GM12878 (cell line): ENCODE data around the gene CYREN.

Source experiments
- BACH1 ChIP-seq: fragments of 450-650 bp; IDR thresholded peaks from 2 replicates; pipeline ENCODE4 v1.6.1; 2017; ENCODE audit warnings: mild to moderate bottlenecking, borderline replicate concordance
- CTCF ChIP-seq, 3 experiments: IDR thresholded peaks in 2 of 3; conservative IDR thresholded peaks in 1 of 3; 2 replicates each; pipeline ENCODE4 v1.5.1; 2011; ENCODE audit warnings: low read depth in 3 of 3, low read length in 3 of 3, mild to moderate bottlenecking in 3 of 3, control low read depth in 2 of 3, moderate library complexity in 2 of 3, inconsistent platforms in 1 of 3, mixed read lengths in 1 of 3; ENCODE audit not compliant: control insufficient read depth in 2 of 3, insufficient read depth in 1 of 3; ENCODE audit errors: extremely low read depth in 1 of 3
- EGR1 ChIP-seq, 2 experiments: IDR thresholded peaks; 1 replicate in 1 of 2; 2 replicates in 1 of 2; pipeline ENCODE4 v1.6.1; 2011 to 2012; ENCODE audit warnings: low read depth in 2 of 2, low read length in 2 of 2, borderline replicate concordance in 1 of 2, mild to moderate bottlenecking in 1 of 2, moderate library complexity in 1 of 2
- EZH2 ChIP-seq: IDR thresholded peaks from 2 replicates; pipeline ENCODE4 v1.6.1; 2012; ENCODE audit warnings: low read depth, mild to moderate bottlenecking, control low read depth, inconsistent platforms, low read length, borderline replicate concordance; ENCODE audit not compliant: control insufficient read depth
- GABPA ChIP-seq: IDR thresholded peaks from 2 replicates; pipeline ENCODE4 v1.6.1; 2014; ENCODE audit warnings: antibody characterized with exemption, low read depth, mild to moderate bottlenecking, inconsistent platforms
- POLR2AphosphoS2 ChIP-seq: IDR thresholded peaks from 2 replicates; pipeline ENCODE4 v1.6.1; 2011; ENCODE audit warnings: low read depth, mild to moderate bottlenecking, low read length, improper control_type of control experiment, moderate library complexity
- POLR2AphosphoS5 ChIP-seq: IDR thresholded peaks from 2 replicates; pipeline ENCODE4 v1.6.1; 2011; ENCODE audit warnings: mild to moderate bottlenecking, low read length, inconsistent platforms
- SP1 ChIP-seq: IDR thresholded peaks from one replicate; pipeline ENCODE4 v1.6.1; 2011; ENCODE audit warnings: low read depth, low read length
- SREBF1 ChIP-seq: IDR thresholded peaks from 2 replicates; pipeline ENCODE4 v1.6.1; 2012; ENCODE audit warnings: mild to moderate bottlenecking, low read length
- YY1 ChIP-seq: IDR thresholded peaks from 2 replicates; pipeline ENCODE4 v1.6.1; 2011; ENCODE audit warnings: low read depth, mild to moderate bottlenecking, low read length
- ZBTB33 ChIP-seq: fragments of 450-650 bp; IDR thresholded peaks from 2 replicates; pipeline ENCODE4 v1.6.1; 2017; ENCODE audit warnings: mild to moderate bottlenecking
- TF ChIP-seq, protein P1 (sequence below): IDR thresholded peaks from 2 replicates; pipeline ENCODE4 v1.6.1; 2011; ENCODE audit warnings: mild to moderate bottlenecking, low read depth, low read length, moderate library complexity; ENCODE audit not compliant: insufficient replicate concordance
- TF ChIP-seq, protein P2 (sequence below): fragments of 450-650 bp; IDR thresholded peaks from 2 replicates; pipeline ENCODE4 v1.6.1; 2016; ENCODE audit warnings: mild to moderate bottlenecking
- TF ChIP-seq, protein P3 (sequence below): IDR thresholded peaks from 2 replicates; pipeline ENCODE4 v1.6.1; 2012; ENCODE audit warnings: low read length, inconsistent platforms

GRCh38 chr7:135179321-135179925 is 8.9 kb upstream of the CYREN start:
- no peak for TF ChIP-seq CTCF (IDR thresholded peaks at IDR 0.05 in 2 of 3, conservative IDR thresholded peaks at IDR 0.05 in 1 of 3; ENCODE audit: control insufficient read depth in 2 of 3, extremely low read depth in 1 of 3, insufficient read depth in 1 of 3, low read depth in 3 of 3, low read length in 3 of 3)
- TF ChIP-seq, protein P1, sequence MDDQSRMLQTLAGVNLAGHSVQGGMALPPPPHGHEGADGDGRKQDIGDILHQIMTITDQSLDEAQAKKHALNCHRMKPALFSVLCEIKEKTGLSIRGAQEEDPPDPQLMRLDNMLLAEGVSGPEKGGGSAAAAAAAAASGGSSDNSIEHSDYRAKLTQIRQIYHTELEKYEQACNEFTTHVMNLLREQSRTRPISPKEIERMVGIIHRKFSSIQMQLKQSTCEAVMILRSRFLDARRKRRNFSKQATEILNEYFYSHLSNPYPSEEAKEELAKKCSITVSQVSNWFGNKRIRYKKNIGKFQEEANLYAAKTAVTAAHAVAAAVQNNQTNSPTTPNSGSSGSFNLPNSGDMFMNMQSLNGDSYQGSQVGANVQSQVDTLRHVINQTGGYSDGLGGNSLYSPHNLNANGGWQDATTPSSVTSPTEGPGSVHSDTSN, result no peak
- TF ChIP-seq YY1, result no peak
- no peak for TF ChIP-seq BACH1
- no peak for TF ChIP-seq EGR1 (IDR thresholded peaks at IDR 0.05; ENCODE audit: borderline replicate concordance in 1 of 2, low read depth in 2 of 2, low read length in 2 of 2)
- TF ChIP-seq SREBF1, result no peak
- TF ChIP-seq, protein P2, sequence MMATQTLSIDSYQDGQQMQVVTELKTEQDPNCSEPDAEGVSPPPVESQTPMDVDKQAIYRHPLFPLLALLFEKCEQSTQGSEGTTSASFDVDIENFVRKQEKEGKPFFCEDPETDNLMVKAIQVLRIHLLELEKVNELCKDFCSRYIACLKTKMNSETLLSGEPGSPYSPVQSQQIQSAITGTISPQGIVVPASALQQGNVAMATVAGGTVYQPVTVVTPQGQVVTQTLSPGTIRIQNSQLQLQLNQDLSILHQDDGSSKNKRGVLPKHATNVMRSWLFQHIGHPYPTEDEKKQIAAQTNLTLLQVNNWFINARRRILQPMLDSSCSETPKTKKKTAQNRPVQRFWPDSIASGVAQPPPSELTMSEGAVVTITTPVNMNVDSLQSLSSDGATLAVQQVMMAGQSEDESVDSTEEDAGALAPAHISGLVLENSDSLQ, result no peak
- TF ChIP-seq ZBTB33, result no peak
- TF ChIP-seq GABPA, result no peak
- TF ChIP-seq SP1, result no peak
- TF ChIP-seq, protein P3, sequence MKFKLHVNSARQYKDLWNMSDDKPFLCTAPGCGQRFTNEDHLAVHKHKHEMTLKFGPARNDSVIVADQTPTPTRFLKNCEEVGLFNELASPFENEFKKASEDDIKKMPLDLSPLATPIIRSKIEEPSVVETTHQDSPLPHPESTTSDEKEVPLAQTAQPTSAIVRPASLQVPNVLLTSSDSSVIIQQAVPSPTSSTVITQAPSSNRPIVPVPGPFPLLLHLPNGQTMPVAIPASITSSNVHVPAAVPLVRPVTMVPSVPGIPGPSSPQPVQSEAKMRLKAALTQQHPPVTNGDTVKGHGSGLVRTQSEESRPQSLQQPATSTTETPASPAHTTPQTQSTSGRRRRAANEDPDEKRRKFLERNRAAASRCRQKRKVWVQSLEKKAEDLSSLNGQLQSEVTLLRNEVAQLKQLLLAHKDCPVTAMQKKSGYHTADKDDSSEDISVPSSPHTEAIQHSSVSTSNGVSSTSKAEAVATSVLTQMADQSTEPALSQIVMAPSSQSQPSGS, result no peak
- no peak for TF ChIP-seq POLR2AphosphoS5
- TF ChIP-seq EZH2, result no peak
- no peak for TF ChIP-seq POLR2AphosphoS2
